Suprapubic skin (tissue), 4 donors: ENCODE data around the gene L1CAM. TPM values are rescaled to one million over a fixed set of nuclear protein-coding genes. Genes with fewer than 3 reads are reported as not detected.

Experiments
- DNase-seq, 2 donors: peaks; one replicate each; pipeline ENCODE4 v3.0.0-alpha.2; 2019; ENCODE audit warnings: low spot score in 2 of 2
- H3K27ac ChIP-seq: fragments of 200-600 bp; sonication (generic); one replicate; pipeline ENCODE4 v1.5.1; 2019
- H3K27me3 ChIP-seq: fragments of 200-600 bp; sonication (generic); one replicate; pipeline ENCODE4 v1.5.1; 2019
- H3K36me3 ChIP-seq: fragments of 200-600 bp; sonication (generic); one replicate; pipeline ENCODE4 v1.5.1; 2019
- H3K4me1 ChIP-seq: fragments of 200-600 bp; sonication (generic); one replicate; pipeline ENCODE4 v1.5.1; 2019
- H3K4me3 ChIP-seq: fragments of 200-600 bp; sonication (generic); one replicate; pipeline ENCODE4 v1.5.1; 2019; ENCODE audit warnings: mild to moderate bottlenecking
- H3K9me3 ChIP-seq: fragments of 200-600 bp; sonication (generic); one replicate; pipeline ENCODE4 v1.5.1; 2019
- EP300 ChIP-seq: sonication (generic); formaldehyde crosslinking; IDR thresholded peaks from one replicate; pipeline ENCODE4 v1.6.1; 2017; ENCODE audit warnings: antibody characterized with exemption
- POLR2A ChIP-seq, 2 donors: fragments of 450-650 bp; IDR thresholded peaks; one replicate each; pipeline ENCODE4 v1.6.1; 2017; ENCODE audit warnings: antibody characterized with exemption in 2 of 2, mild to moderate bottlenecking in 2 of 2, moderate library complexity in 2 of 2
- POLR2AphosphoS5 ChIP-seq, 3 donors: sonication (generic); formaldehyde crosslinking; IDR thresholded peaks; one replicate each; pipeline ENCODE4 v1.6.1; 2017; ENCODE audit warnings: antibody characterized with exemption in 3 of 3
- WGBS: methylation state at CpG from one replicate; pipeline ENCODE4 v1.1.5; 2018; 5-methylcytosine and 5-hydroxymethylcytosine counted together
- total RNA-seq, 4 donors: library from RNA; depleted of rRNA; stranded (reverse); fragments of >200 nt; gene quantifications; one replicate each; pipeline ENCODE4 v1.1.0, GENCODE V29; 2016
- TF ChIP-seq, protein P1 (sequence below), 2 donors: fragments of 200-600 bp in 1 of 2; fragments of 450-650 bp in 1 of 2; sonication (generic) in 1 of 2; IDR thresholded peaks; one replicate each; pipeline ENCODE4 v1.5.1; 2016 to 2019; ENCODE audit warnings: antibody characterized with exemption in 2 of 2, mild to moderate bottlenecking in 1 of 2, moderate library complexity in 1 of 2

L1CAM gene
- total RNA-seq, 4 donors from 2014 or later: 4.1 to 10.4 (median 8.5) TPM

DNA sequence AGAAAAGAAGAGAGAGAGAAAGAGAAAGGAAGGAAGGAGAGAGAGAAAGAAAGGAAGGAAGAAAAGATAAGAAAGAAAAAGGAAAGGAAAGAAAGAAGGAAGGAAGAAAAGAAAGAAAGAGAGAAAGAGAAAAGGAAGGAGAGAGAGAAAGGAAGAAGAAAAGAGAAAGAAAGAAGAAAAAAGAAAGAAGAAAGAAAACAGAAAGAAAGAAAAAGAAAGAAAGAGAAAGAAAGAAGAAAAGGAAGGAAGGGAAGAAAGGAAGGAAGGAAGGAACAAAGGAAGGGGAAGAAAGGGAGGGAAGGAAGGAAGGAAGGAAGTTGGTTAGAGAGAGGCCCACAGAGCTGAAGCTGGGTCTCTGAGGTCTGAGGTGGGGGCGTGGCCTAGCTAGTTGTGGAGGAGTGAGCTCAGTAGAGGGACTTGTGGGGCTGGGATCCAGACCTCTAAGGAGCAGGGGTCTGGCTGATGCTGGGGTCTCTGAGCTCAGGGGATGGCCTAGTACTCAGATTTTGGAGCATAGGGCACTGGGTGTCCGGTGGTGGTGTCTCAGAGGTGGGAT lies 28.5 kb downstream of the L1CAM start:
- no peak for DNase-seq
- WGBS: 83% methylated on average over 2 of the region's 2 CpGs
- Histone ChIP-seq H3K27ac (no peak overlapping the region), H3K4me1 (no peaks in the 10 kb centered on the region), H3K27me3 (peaks cover 4% of the 10 kb centered on the region), H3K4me3 (no peak overlapping the region), H3K9me3 (no peaks in the 10 kb centered on the region), H3K36me3 (no peaks in the 10 kb centered on the region)
- TF ChIP-seq POLR2AphosphoS5 (IDR thresholded peaks at IDR 0.05): no peak
- TF ChIP-seq POLR2A (IDR thresholded peaks at IDR 0.05): no peak

DNA sequence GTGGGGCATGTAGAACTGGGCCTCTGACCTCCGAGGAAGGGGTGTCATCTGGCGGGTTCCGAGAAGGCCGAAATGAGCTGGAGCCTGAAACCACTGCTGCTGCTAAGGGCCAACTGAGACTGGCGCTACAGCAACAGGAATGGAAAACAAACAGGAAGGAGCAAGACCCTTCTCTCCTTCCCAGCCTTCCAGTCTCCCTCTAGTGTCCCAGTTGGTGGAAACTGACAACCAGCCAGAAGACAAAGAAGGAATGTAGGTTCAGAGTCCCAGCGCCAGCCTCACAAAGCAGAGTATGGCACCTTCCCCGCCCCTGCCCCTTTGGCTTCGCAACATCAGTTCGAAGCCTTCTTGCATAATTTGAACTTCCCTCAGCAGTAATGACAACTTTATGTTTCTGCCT lies 31.3 kb downstream of the L1CAM start:
- H3K9me3 ChIP-seq: no peaks in the 10 kb centered on the region
- H3K27me3 ChIP-seq: no peaks in the 10 kb centered on the region
- no peaks in the 10 kb centered on the region for H3K4me1 ChIP-seq
- WGBS: 81% methylated on average over 9 of the region's 9 CpGs
- no peaks in the 10 kb centered on the region for H3K36me3 ChIP-seq
- no peak for DNase-seq
- no peak overlapping the region for H3K4me3 ChIP-seq
- no peak for TF ChIP-seq POLR2AphosphoS5 (IDR thresholded peaks at IDR 0.05)
- no peak for TF ChIP-seq POLR2A (IDR thresholded peaks at IDR 0.05)
- TF ChIP-seq EP300: no peak
- TF ChIP-seq, protein P1, sequence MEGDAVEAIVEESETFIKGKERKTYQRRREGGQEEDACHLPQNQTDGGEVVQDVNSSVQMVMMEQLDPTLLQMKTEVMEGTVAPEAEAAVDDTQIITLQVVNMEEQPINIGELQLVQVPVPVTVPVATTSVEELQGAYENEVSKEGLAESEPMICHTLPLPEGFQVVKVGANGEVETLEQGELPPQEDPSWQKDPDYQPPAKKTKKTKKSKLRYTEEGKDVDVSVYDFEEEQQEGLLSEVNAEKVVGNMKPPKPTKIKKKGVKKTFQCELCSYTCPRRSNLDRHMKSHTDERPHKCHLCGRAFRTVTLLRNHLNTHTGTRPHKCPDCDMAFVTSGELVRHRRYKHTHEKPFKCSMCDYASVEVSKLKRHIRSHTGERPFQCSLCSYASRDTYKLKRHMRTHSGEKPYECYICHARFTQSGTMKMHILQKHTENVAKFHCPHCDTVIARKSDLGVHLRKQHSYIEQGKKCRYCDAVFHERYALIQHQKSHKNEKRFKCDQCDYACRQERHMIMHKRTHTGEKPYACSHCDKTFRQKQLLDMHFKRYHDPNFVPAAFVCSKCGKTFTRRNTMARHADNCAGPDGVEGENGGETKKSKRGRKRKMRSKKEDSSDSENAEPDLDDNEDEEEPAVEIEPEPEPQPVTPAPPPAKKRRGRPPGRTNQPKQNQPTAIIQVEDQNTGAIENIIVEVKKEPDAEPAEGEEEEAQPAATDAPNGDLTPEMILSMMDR (IDR thresholded peaks at IDR 0.05): no peak
- no peak overlapping the region for H3K27ac ChIP-seq

DNA sequence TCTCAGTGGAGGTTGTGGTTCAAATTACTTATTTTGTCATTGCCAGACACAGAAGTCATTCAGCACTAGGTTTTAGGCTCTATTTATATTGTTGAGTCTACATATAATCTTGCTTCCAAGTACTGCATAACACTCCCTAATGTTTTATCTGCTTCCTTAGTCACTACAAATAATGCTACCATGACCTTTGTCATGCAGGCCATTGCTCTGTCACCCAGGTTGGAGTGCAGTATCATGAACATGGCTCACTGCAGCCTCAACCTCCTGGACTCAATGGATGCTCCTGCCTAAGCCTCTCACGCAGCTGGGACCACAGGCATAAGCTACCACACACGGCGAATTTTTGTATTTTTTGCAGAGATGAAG lies 32.1 kb downstream of the L1CAM start:
- Histone ChIP-seq H3K9me3 (no peaks in the 10 kb centered on the region), H3K27me3 (no peaks in the 10 kb centered on the region), H3K27ac (no peak overlapping the region), H3K36me3 (no peaks in the 10 kb centered on the region), H3K4me1 (no peaks in the 10 kb centered on the region), H3K4me3 (no peak overlapping the region)
- 90% methylated on average over 3 of the region's 3 CpGs for WGBS
- TF ChIP-seq POLR2A (IDR thresholded peaks at IDR 0.05): no peak
- TF ChIP-seq POLR2AphosphoS5 (IDR thresholded peaks at IDR 0.05): no peak
- TF ChIP-seq, protein P1 (IDR thresholded peaks at IDR 0.05): no peak
- TF ChIP-seq EP300: no peak
- DNase-seq: no peak

DNA sequence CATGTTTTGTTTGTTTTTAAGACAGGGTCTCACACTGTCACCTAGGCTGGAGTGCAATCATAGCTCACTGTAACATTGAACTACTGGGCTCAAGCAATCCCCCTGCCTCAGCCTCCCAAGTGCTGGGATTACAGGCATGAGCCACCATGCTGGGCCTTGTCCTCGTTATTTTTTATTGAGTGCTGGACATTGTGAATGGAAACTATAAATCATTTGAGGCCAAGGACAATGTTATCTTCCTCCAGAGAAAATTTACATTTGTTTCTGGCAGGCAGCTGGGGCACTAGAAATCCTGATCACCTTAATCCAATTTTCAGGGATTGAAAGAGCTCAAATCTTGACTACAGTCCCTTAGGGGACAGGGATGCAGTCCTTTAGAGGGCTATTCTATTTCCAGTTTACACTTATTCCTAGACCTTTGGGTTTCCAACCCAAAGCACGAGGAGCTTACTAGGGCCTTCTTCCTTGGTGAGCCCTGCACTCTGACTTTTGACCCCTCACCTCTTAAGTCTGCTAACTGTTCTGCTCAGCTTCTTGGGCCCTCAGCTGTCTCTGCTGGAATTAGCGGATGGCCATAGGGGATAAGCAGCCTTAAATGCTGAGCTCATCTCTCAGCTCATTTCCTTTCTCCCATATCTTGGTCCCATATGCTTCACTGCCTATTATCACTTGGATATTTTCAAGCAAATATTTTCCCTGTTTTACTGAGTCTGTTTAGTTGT lies 32.6 kb downstream of the L1CAM start:
- DNase-seq: no peak
- no peaks in the 10 kb centered on the region for H3K9me3 ChIP-seq
- H3K27ac ChIP-seq: no peak overlapping the region
- H3K4me1 ChIP-seq: no peaks in the 10 kb centered on the region
- H3K4me3 ChIP-seq: no peak overlapping the region
- WGBS: 67% methylated on average over 3 of the region's 3 CpGs
- no peaks in the 10 kb centered on the region for H3K27me3 ChIP-seq
- no peak for TF ChIP-seq POLR2A (IDR thresholded peaks at IDR 0.05)
- TF ChIP-seq, protein P1 (IDR thresholded peaks at IDR 0.05): no peak
- TF ChIP-seq EP300: no peak
- TF ChIP-seq POLR2AphosphoS5 (IDR thresholded peaks at IDR 0.05): no peak
- no peaks in the 10 kb centered on the region for H3K36me3 ChIP-seq

DNA sequence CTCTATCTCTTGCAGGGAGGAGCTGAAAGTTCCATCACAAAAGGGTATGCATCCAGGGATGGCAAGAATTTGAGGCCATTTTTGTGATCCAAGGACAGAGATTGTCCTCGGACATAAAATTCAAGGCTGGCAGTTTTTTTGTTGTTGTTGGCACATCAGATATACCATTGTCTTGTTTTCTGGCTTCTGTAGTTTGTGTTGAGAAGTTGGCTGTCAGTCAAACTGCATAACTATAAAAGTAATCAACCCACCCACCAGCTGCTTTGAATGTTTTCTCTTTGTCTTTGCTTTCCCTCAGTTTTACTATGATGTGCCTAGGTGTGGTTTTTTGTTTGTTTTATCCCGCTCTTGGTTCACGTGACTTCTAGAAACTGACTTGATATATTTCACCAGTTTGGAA lies 34.0 kb downstream of the L1CAM start:
- Histone ChIP-seq H3K4me1 (no peaks in the 10 kb centered on the region), H3K9me3 (no peaks in the 10 kb centered on the region), H3K27ac (no peak overlapping the region), H3K27me3 (no peaks in the 10 kb centered on the region), H3K36me3 (no peaks in the 10 kb centered on the region), H3K4me3 (no peak overlapping the region)
- TF ChIP-seq EP300: no peak
- no peak for TF ChIP-seq POLR2A (IDR thresholded peaks at IDR 0.05)
- no peak for TF ChIP-seq POLR2AphosphoS5 (IDR thresholded peaks at IDR 0.05)
- TF ChIP-seq, protein P1 (IDR thresholded peaks at IDR 0.05): no peak
- 62% methylated on average over 3 of the region's 3 CpGs for WGBS
- DNase-seq: no peak
